KMS-11 (cell line): ENCODE results near the gene APOL4.

ENCODE experiments used
- H2AFZ ChIP-seq: fragments of 200-600 bp; sonication (generic); 2 replicates; pipeline ENCODE4 v1.6.1; 2016; ENCODE audit warnings: antibody characterized with exemption, mixed run types, low read depth
- H3K27ac ChIP-seq: fragments of 200-600 bp; sonication (generic); 2 replicates; pipeline ENCODE4 v1.6.1; 2016; ENCODE audit warnings: mild to moderate bottlenecking, mixed run types
- H3K27me3 ChIP-seq: fragments of 200-600 bp; sonication (generic); 2 replicates; pipeline ENCODE4 v1.6.1; 2017; ENCODE audit warnings: mild to moderate bottlenecking, low read depth, mixed run types, moderate library complexity; ENCODE audit not compliant: insufficient read depth
- H3K36me3 ChIP-seq: fragments of 200-600 bp; sonication (generic); 2 replicates; pipeline ENCODE4 v1.6.1; 2017; ENCODE audit warnings: mild to moderate bottlenecking, mixed run types; ENCODE audit not compliant: insufficient read depth
- H3K4me1 ChIP-seq: fragments of 200-600 bp; sonication (generic); 2 replicates; pipeline ENCODE4 v1.6.1; 2016; ENCODE audit warnings: mild to moderate bottlenecking, low read depth, mixed run types; ENCODE audit not compliant: poor library complexity, severe bottlenecking
- H3K4me2 ChIP-seq: fragments of 200-600 bp; sonication (generic); 2 replicates; pipeline ENCODE4 v1.7.0; 2016; ENCODE audit warnings: mild to moderate bottlenecking, mixed run types
- H3K4me3 ChIP-seq: fragments of 200-600 bp; sonication (generic); IDR thresholded peaks from 2 replicates; pipeline ENCODE4 v1.6.1; 2017; ENCODE audit warnings: low read depth, low read length, mixed read lengths; ENCODE audit not compliant: insufficient read depth
- H3K79me2 ChIP-seq: fragments of 200-600 bp; sonication (generic); 2 replicates; pipeline ENCODE4 v1.6.1; 2016; ENCODE audit warnings: low read depth, mixed run types; ENCODE audit not compliant: insufficient read depth
- H3K9ac ChIP-seq: fragments of 200-600 bp; sonication (generic); 2 replicates; pipeline ENCODE4 v1.6.1; 2016; ENCODE audit warnings: mild to moderate bottlenecking, mixed run types
- H4K20me1 ChIP-seq: fragments of 200-600 bp; sonication (generic); 2 replicates; pipeline ENCODE4 v1.6.1; 2016; ENCODE audit warnings: mild to moderate bottlenecking, mixed run types; ENCODE audit not compliant: insufficient read depth
- CTCF ChIP-seq: fragments of 200-600 bp; sonication (generic); conservative IDR thresholded peaks from 2 replicates; pipeline ENCODE4 v1.6.1; 2017; ENCODE audit warnings: low read depth, mild to moderate bottlenecking, antibody characterized with exemption, low read length, moderate library complexity, mixed read lengths

APOL4 gene

GRCh38 chr22:36196254-36197064, 5.2 kb downstream of the APOL4 start:
- Histone ChIP-seq H3K4me3 (no peak overlapping the region), H4K20me1 (no peaks in the 10 kb centered on the region), H2AFZ (no peak overlapping the region), H3K9ac (no peak overlapping the region), H3K36me3 (no peaks in the 10 kb centered on the region), H3K4me1 (peaks cover 18% of the 10 kb centered on the region), H3K4me2 (no peak overlapping the region), H3K27me3 (no peaks in the 10 kb centered on the region), H3K27ac (no peak overlapping the region), H3K79me2 (no peaks in the 10 kb centered on the region)
- no peak for TF ChIP-seq CTCF

GRCh38 chr22:36194971-36195370, 6.6 kb downstream of the APOL4 start:
- Histone ChIP-seq H3K4me3 (no peak overlapping the region), H3K36me3 (no peaks in the 10 kb centered on the region), H3K9ac (no peak overlapping the region), H3K27ac (no peak overlapping the region), H4K20me1 (no peaks in the 10 kb centered on the region), H3K27me3 (no peaks in the 10 kb centered on the region), H3K4me2 (no peak overlapping the region), H3K79me2 (no peaks in the 10 kb centered on the region), H3K4me1 (peaks cover 18% of the 10 kb centered on the region), H2AFZ (0 out of 2 replicates have a peak overlapping the region, but pooled peaks have one; percentile 3)
- peak; percentile 63 for TF ChIP-seq CTCF

GRCh38 chr22:36194385-36194784, 7.2 kb downstream of the APOL4 start:
- Histone ChIP-seq H3K4me3 (no peak overlapping the region), H3K27ac (no peak overlapping the region), H3K79me2 (no peaks in the 10 kb centered on the region), H3K9ac (no peak overlapping the region), H3K27me3 (no peaks in the 10 kb centered on the region), H2AFZ (no peak overlapping the region), H4K20me1 (no peaks in the 10 kb centered on the region), H3K4me2 (no peak overlapping the region), H3K4me1 (peaks cover 18% of the 10 kb centered on the region), H3K36me3 (no peaks in the 10 kb centered on the region)
- TF ChIP-seq CTCF: no peak

- no peak overlapping the region for H3K27ac ChIP-seq
- H3K9ac ChIP-seq: no peak overlapping the region
- no peak overlapping the region for H2AFZ ChIP-seq
- TF ChIP-seq CTCF: no peak
- H3K4me3 ChIP-seq: no peak overlapping the region
- H3K4me2 ChIP-seq: no peak overlapping the region
- no peaks in the 10 kb centered on the region for H3K79me2 ChIP-seq
- no peaks in the 10 kb centered on the region for H4K20me1 ChIP-seq
- H3K36me3 ChIP-seq: no peaks in the 10 kb centered on the region
- peaks cover 18% of the 10 kb centered on the region for H3K4me1 ChIP-seq
- no peaks in the 10 kb centered on the region for H3K27me3 ChIP-seq
Observed at GRCh38 chr22:36193577-36193976, 8.0 kb downstream of the APOL4 start.
